SU-DHL-6 (cell line): ENCODE data around the gene BUD23.

ENCODE experiments used
- H2AFZ ChIP-seq: fragments of 200-600 bp; sonication (generic); 2 replicates; pipeline ENCODE4 v1.6.1; 2014; ENCODE audit warnings: low read depth, mild to moderate bottlenecking, moderate library complexity, mixed read lengths, antibody characterized with exemption, low read length; ENCODE audit not compliant: severe bottlenecking
- H3F3A ChIP-seq: fragments of 200-600 bp; shearing (Covaris generic); 2 replicates; pipeline ENCODE4 v1.6.0; 2016; ENCODE audit warnings: antibody characterized with exemption, mild to moderate bottlenecking; ENCODE audit not compliant: insufficient read depth
- H3K27ac ChIP-seq: fragments of 200-600 bp; sonication (generic); 2 replicates; pipeline ENCODE4 v1.5.1; 2016; ENCODE audit warnings: low read depth, mild to moderate bottlenecking, low read length, moderate library complexity, mixed read lengths
- H3K27me3 ChIP-seq: fragments of 200-600 bp; sonication (generic), shearing (Covaris generic); 2 replicates; pipeline ENCODE4 v1.6.0; 2014; ENCODE audit warnings: mild to moderate bottlenecking, low read length
- H3K36me3 ChIP-seq: fragments of 200-600 bp; sonication (generic); 2 replicates; pipeline ENCODE4 v1.6.1; 2014; ENCODE audit warnings: mild to moderate bottlenecking, low read length, mixed read lengths
- H3K4me2 ChIP-seq: fragments of 300-600, 200-600 bp; shearing (Covaris generic), sonication (generic); 2 replicates; pipeline ENCODE4 v1.6.0; 2014; ENCODE audit warnings: low read length, low read depth, mild to moderate bottlenecking; ENCODE audit not compliant: poor library complexity, severe bottlenecking
- H3K4me3 ChIP-seq: fragments of 200-600 bp; sonication (generic); 2 replicates; pipeline ENCODE4 v1.5.1; 2014; ENCODE audit warnings: antibody characterized with exemption, low read length, mild to moderate bottlenecking, mixed read lengths; ENCODE audit not compliant: insufficient read depth, poor library complexity, severe bottlenecking
- H3K79me2 ChIP-seq: fragments of 200-600 bp; sonication (generic); 2 replicates; pipeline ENCODE4 v1.6.1; 2014; ENCODE audit warnings: mild to moderate bottlenecking, low read length, moderate library complexity; ENCODE audit not compliant: insufficient read depth
- H3K9ac ChIP-seq: fragments of 200-600 bp; sonication (generic); 2 replicates; pipeline ENCODE4 v1.7.0; 2014; ENCODE audit warnings: mild to moderate bottlenecking, low read length
- H3K9me2 ChIP-seq: fragments of 200-600 bp; sonication (generic); replicated peaks from 2 replicates; pipeline ENCODE4 v1.6.1; 2014; ENCODE audit warnings: low read length; ENCODE audit not compliant: insufficient read depth
- H3K9me3 ChIP-seq: fragments of 200-600 bp; sonication (generic); 2 replicates; pipeline ENCODE4 v1.6.1; 2014; ENCODE audit warnings: low read length, mixed read lengths; ENCODE audit not compliant: insufficient read depth
- H4K20me1 ChIP-seq: fragments of 200-600 bp; sonication (generic); 2 replicates; pipeline ENCODE4 v1.6.1; 2014; ENCODE audit warnings: low read depth, mild to moderate bottlenecking, antibody characterized with exemption, low read length, moderate library complexity, mixed read lengths
- CTCF ChIP-seq: fragments of 200-600 bp; sonication (generic); IDR thresholded peaks from one replicate; pipeline ENCODE4 v1.5.1; 2017; ENCODE audit warnings: antibody characterized with exemption, mild to moderate bottlenecking, low read length, moderate library complexity; ENCODE audit not compliant: insufficient read depth, poor library complexity, severe bottlenecking
- EZH2phosphoT487 ChIP-seq: fragments of 200-600 bp; sonication (generic), shearing (Covaris generic); conservative IDR thresholded peaks from 2 replicates; pipeline ENCODE4 v1.6.1; 2018; ENCODE audit warnings: mild to moderate bottlenecking, antibody characterized with exemption, low read length, moderate library complexity, mixed read lengths

BUD23 gene

DNA sequence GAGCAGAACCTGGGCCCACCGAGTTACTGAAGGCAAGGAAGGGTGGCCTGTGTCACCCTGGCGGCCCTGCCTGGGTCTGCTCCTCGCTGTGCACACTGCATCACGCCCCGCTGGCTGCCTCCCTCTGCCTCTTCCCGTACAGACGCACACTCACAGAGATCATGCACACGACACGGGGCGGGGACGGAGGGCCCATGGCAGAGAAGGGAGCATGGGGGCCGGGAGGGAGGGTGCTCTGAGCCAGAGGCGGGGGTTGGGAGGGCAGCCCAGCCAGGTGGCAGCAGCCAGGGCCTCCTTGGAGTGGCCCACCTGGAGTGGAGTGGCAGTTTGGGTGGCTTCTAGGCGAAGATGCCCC lies 16.6 kb downstream of the BUD23 start:
- Histone ChIP-seq H3K9me3 (no peaks in the 10 kb centered on the region), H3K36me3 (no peaks in the 10 kb centered on the region), H3K4me2 (no peak overlapping the region), H3K9me2 (no peaks in the 10 kb centered on the region), H3K27me3 (no peaks in the 10 kb centered on the region), H3K27ac (no peak overlapping the region), H4K20me1 (no peaks in the 10 kb centered on the region), H3F3A (no peaks in the 10 kb centered on the region), H3K9ac (no peak overlapping the region), H2AFZ (no peak overlapping the region), H3K4me3 (no peak overlapping the region), H3K79me2 (no peaks in the 10 kb centered on the region)
- TF ChIP-seq CTCF (no peak), EZH2phosphoT487 (no peak)

- Histone ChIP-seq H3K9me3 (no peaks in the 10 kb centered on the region), H3K27ac (no peak overlapping the region), H3K4me2 (no peak overlapping the region), H2AFZ (no peak overlapping the region), H3K9ac (no peak overlapping the region), H3K36me3 (no peaks in the 10 kb centered on the region), H3F3A (no peaks in the 10 kb centered on the region), H3K4me3 (no peak overlapping the region), H3K27me3 (no peaks in the 10 kb centered on the region), H3K79me2 (no peaks in the 10 kb centered on the region), H3K9me2 (no peaks in the 10 kb centered on the region), H4K20me1 (no peaks in the 10 kb centered on the region)
- TF ChIP-seq EZH2phosphoT487 (no peak), CTCF (no peak)
Observed at GRCh38 chr7:73700581-73701134, 17.3 kb downstream of the BUD23 start.

GRCh38 chr7:73701357-73701995 lies 18.1 kb downstream of the BUD23 start:
- H3K9me3 ChIP-seq: no peaks in the 10 kb centered on the region

More at GRCh38 chr7:73701357-73701995, 18.1 kb downstream of the BUD23 start:
- H3K4me3 ChIP-seq: no peak overlapping the region
- H3K79me2 ChIP-seq: no peaks in the 10 kb centered on the region
- no peak for TF ChIP-seq EZH2phosphoT487
- TF ChIP-seq CTCF: peak; percentile 48
- no peaks in the 10 kb centered on the region for H3K36me3 ChIP-seq
- H3F3A ChIP-seq: no peaks in the 10 kb centered on the region
- H4K20me1 ChIP-seq: no peaks in the 10 kb centered on the region
- no peaks in the 10 kb centered on the region for H3K9me2 ChIP-seq
- H3K4me2 ChIP-seq: no peak overlapping the region
- no peaks in the 10 kb centered on the region for H3K27me3 ChIP-seq
- no peak overlapping the region for H3K9ac ChIP-seq
- no peak overlapping the region for H3K27ac ChIP-seq
- H2AFZ ChIP-seq: no peak overlapping the region
